Vagina (tissue), 2 donors: ENCODE measurements around the gene MYEOV. TPM values are rescaled to one million over a fixed set of nuclear protein-coding genes. Genes with fewer than 3 reads are reported as not detected.

Experiments used
- DNase-seq, 2 donors: peaks; one replicate each; pipeline ENCODE4 v3.0.0-alpha.2; 2017; ENCODE audit errors: extremely low spot score in 2 of 2
- H3K27ac ChIP-seq: fragments of 200-600 bp; sonication (generic); one replicate; pipeline ENCODE4 v1.5.1; 2019
- H3K27me3 ChIP-seq: fragments of 200-600 bp; sonication (generic); one replicate; pipeline ENCODE4 v1.5.1; 2019
- H3K36me3 ChIP-seq, 2 donors: fragments of 200-600 bp; sonication (generic); one replicate each; pipeline ENCODE4 v1.5.1; 2017 to 2019
- H3K4me1 ChIP-seq: fragments of 200-600 bp; sonication (generic); one replicate; pipeline ENCODE4 v1.5.1; 2019
- H3K4me3 ChIP-seq, 2 donors: fragments of 200-600 bp; sonication (generic); 1 replicate in 1 of 2; 2 replicates in 1 of 2; pipeline ENCODE4 v1.5.1; 2016 to 2019
- H3K9me3 ChIP-seq: fragments of 200-600 bp; sonication (generic); one replicate; pipeline ENCODE4 v1.5.1; 2019
- CTCF ChIP-seq, 3 experiments: fragments of 450-650 bp in 2 of 3; fragments of 200-600 bp in 1 of 3; sonication (generic) in 1 of 3; IDR thresholded peaks; one replicate each; pipeline ENCODE4 v1.5.1; 2017 to 2019; ENCODE audit warnings: antibody characterized with exemption in 3 of 3, mild to moderate bottlenecking in 2 of 3, moderate library complexity in 2 of 3
- POLR2A ChIP-seq, 2 donors: fragments of 450-650 bp; IDR thresholded peaks; one replicate each; pipeline ENCODE4 v1.6.1; 2017; ENCODE audit warnings: antibody characterized with exemption in 2 of 2, mild to moderate bottlenecking in 2 of 2, moderate library complexity in 2 of 2
- POLR2AphosphoS5 ChIP-seq, 2 donors: sonication (generic); formaldehyde crosslinking; IDR thresholded peaks; one replicate each; pipeline ENCODE4 v1.9.0; 2017; ENCODE audit warnings: antibody characterized with exemption in 2 of 2, mild to moderate bottlenecking in 2 of 2, low read depth in 1 of 2; ENCODE audit not compliant: insufficient read depth in 1 of 2
- intact Hi-C: fragments of 100-400 bp; cut with DNase I; formaldehyde crosslinking; loops from one replicate; pipeline ENCODE4 v1.15.1; 2023
- total RNA-seq: library from RNA; depleted of rRNA; stranded (reverse); fragments of >200 nt; gene quantifications from one replicate; pipeline ENCODE4 v1.2.3, GENCODE V29; 2016

The MYEOV gene
- total RNA-seq, 1 donor from 2014 or later = 13.3 TPM

GRCh38 chr11:69333149-69333710 is 39.3 kb downstream of the MYEOV start:
- Histone ChIP-seq H3K36me3 (no peaks in the 10 kb centered on the region), H3K4me1 (no peaks in the 10 kb centered on the region), H3K27me3 (no peaks in the 10 kb centered on the region), H3K4me3 (no peak overlapping the region), H3K27ac (no peak overlapping the region), H3K9me3 (no peaks in the 10 kb centered on the region)
- DNase-seq = peak; percentile 58 to 69
- no peak for TF ChIP-seq POLR2AphosphoS5 (IDR thresholded peaks at IDR 0.05; ENCODE audit: insufficient read depth in 1 of 2, low read depth in 1 of 2)
- no peak for TF ChIP-seq CTCF (IDR thresholded peaks at IDR 0.05)
- no peak for TF ChIP-seq POLR2A (IDR thresholded peaks at IDR 0.05)
- intact Hi-C loops = no loop called here

- peak; percentile 28 to 34 for DNase-seq
- H3K4me3 ChIP-seq = no peak overlapping the region
- H3K36me3 ChIP-seq = no peaks in the 10 kb centered on the region
- no peaks in the 10 kb centered on the region for H3K4me1 ChIP-seq
- H3K27me3 ChIP-seq = no peaks in the 10 kb centered on the region
- H3K27ac ChIP-seq = no peak overlapping the region
- intact Hi-C loops = no loop called here
- TF ChIP-seq POLR2A (IDR thresholded peaks at IDR 0.05) = no peak
- TF ChIP-seq CTCF (IDR thresholded peaks at IDR 0.05) = no peak
- TF ChIP-seq POLR2AphosphoS5 (IDR thresholded peaks at IDR 0.05; ENCODE audit: insufficient read depth in 1 of 2, low read depth in 1 of 2) = no peak
- H3K9me3 ChIP-seq = no peaks in the 10 kb centered on the region
Measured at GRCh38 chr11:69333879-69334278, 39.9 kb downstream of the MYEOV start.

GRCh38 chr11:69335007-69335780 is 41.2 kb downstream of the MYEOV start:
- Histone ChIP-seq H3K27ac (no peak overlapping the region), H3K27me3 (no peaks in the 10 kb centered on the region), H3K36me3 (no peaks in the 10 kb centered on the region), H3K4me3 (no peak overlapping the region), H3K4me1 (no peaks in the 10 kb centered on the region), H3K9me3 (no peaks in the 10 kb centered on the region)
- DNase-seq = peak; percentile 64 to 79
- TF ChIP-seq POLR2AphosphoS5 (IDR thresholded peaks at IDR 0.05; ENCODE audit: insufficient read depth in 1 of 2, low read depth in 1 of 2) = no peak
- TF ChIP-seq POLR2A (IDR thresholded peaks at IDR 0.05) = no peak
- no peak for TF ChIP-seq CTCF (IDR thresholded peaks at IDR 0.05)
- intact Hi-C loops = no loop called here

- peak; percentile 67 to 70 for DNase-seq
- no peaks in the 10 kb centered on the region for H3K9me3 ChIP-seq
- H3K36me3 ChIP-seq = no peaks in the 10 kb centered on the region
- no peaks in the 10 kb centered on the region for H3K4me1 ChIP-seq
- no peaks in the 10 kb centered on the region for H3K27me3 ChIP-seq
- no peak overlapping the region for H3K4me3 ChIP-seq
- intact Hi-C loops = no loop called here
- H3K27ac ChIP-seq = no peak overlapping the region
- TF ChIP-seq CTCF (IDR thresholded peaks at IDR 0.05) (no peak), POLR2A (IDR thresholded peaks at IDR 0.05) (no peak), POLR2AphosphoS5 (IDR thresholded peaks at IDR 0.05; ENCODE audit: insufficient read depth in 1 of 2, low read depth in 1 of 2) (no peak)
Measured at GRCh38 chr11:69335781-69336405, 41.9 kb downstream of the MYEOV start.
